Measurements from ENCODE around the gene SCTR.

Gene SCTR

GRCh38 chr2:119523383-119523951 lies 816 bp downstream of the SCTR start:
- no peak for DNase-seq (ENCODE audit: low read depth, low spot score)

GRCh38 chr2:119522671-119523070 lies 1.6 kb downstream of the SCTR start:
- DNase-seq (ENCODE audit: low read depth, low spot score): no peak

GRCh38 chr2:119521433-119522050 lies 2.7 kb downstream of the SCTR start:
- DNase-seq (ENCODE audit: low read depth, low spot score): no peak

GRCh38 chr2:119520696-119521432 lies 3.4 kb downstream of the SCTR start:
- DNase-seq (ENCODE audit: low read depth, low spot score): no peak

GRCh38 chr2:119519057-119519408 lies 5.2 kb downstream of the SCTR start:
- DNase-seq (ENCODE audit: low read depth, low spot score): no peak

- no peak for DNase-seq (ENCODE audit: low read depth, low spot score)
These were observed 5.8 kb downstream of the SCTR start for GRCh38 chr2:119518401-119519056.

- no peak for DNase-seq (ENCODE audit: low read depth, low spot score)
These were observed 6.8 kb downstream of the SCTR start for GRCh38 chr2:119517433-119517832.

GRCh38 chr2:119516121-119516520 lies 8.2 kb downstream of the SCTR start:
- DNase-seq (ENCODE audit: low read depth, low spot score): no peak

GRCh38 chr2:119513832-119514231 lies 10.5 kb downstream of the SCTR start:
- DNase-seq (ENCODE audit: low read depth, low spot score): no peak

GRCh38 chr2:119512946-119513345 lies 11.3 kb downstream of the SCTR start:
- DNase-seq (ENCODE audit: low read depth, low spot score): no peak

GRCh38 chr2:119511989-119512388 lies 12.3 kb downstream of the SCTR start:
- DNase-seq (ENCODE audit: low read depth, low spot score): no peak

- no peak for DNase-seq (ENCODE audit: low read depth, low spot score)
These were observed 15.5 kb downstream of the SCTR start for GRCh38 chr2:119508756-119509155.

GRCh38 chr2:119496682-119497081 lies 27.6 kb downstream of the SCTR start:
- no peak for DNase-seq (ENCODE audit: low read depth, low spot score)

- DNase-seq (ENCODE audit: low read depth, low spot score): no peak
These were observed 28.3 kb downstream of the SCTR start for GRCh38 chr2:119495948-119496347.

- DNase-seq (ENCODE audit: low read depth, low spot score): no peak
These were observed 30.0 kb downstream of the SCTR start for GRCh38 chr2:119494163-119494790.

- no peak for DNase-seq (ENCODE audit: low read depth, low spot score)
These were observed 32.3 kb downstream of the SCTR start for GRCh38 chr2:119491776-119492525.

GRCh38 chr2:119490653-119491195 lies 33.6 kb downstream of the SCTR start:
- no peak for DNase-seq (ENCODE audit: low read depth, low spot score)

GRCh38 chr2:119490106-119490505 lies 34.2 kb downstream of the SCTR start:
- no peak for DNase-seq (ENCODE audit: low read depth, low spot score)

- DNase-seq (ENCODE audit: low read depth, low spot score): no peak
These were observed 34.9 kb downstream of the SCTR start for GRCh38 chr2:119489232-119489952.

Measured in activated naive CD8-positive, alpha-beta T cell treated with anti-CD3 and anti-CD28 coated beads, Interleukin-2, amount 50 U/mL, for 16 hours (primary cell).